B cell (primary cell): Measurements from ENCODE around the gene SLC25A43. TPM values are rescaled to one million over a fixed set of nuclear protein-coding genes. Genes with fewer than 3 reads are reported as not detected.

ENCODE experiments used
- ATAC-seq: fragments of 200-7000 bp; cut with Tn5 transposase; one replicate; pipeline ENCODE4 v1.10.0; 2021; ENCODE audit warnings: low read depth, mild to moderate bottlenecking, moderate number of reproducible peaks, moderate library complexity
- CTCF ChIA-PET: fragments of 350-600 bp; sonication (Branson Sonifier 250); formaldehyde crosslinking; loops from one replicate; lab custom pipeline; 2021; ENCODE audit warnings: antibody characterized with exemption, inconsistent platforms; lab: Charles Lee
- POLR2A ChIA-PET: fragments of 350-600 bp; sonication (Branson Sonifier 250); formaldehyde crosslinking; loops from one replicate; lab custom pipeline; 2021; ENCODE audit warnings: antibody characterized with exemption; lab: Charles Lee
- DNase-seq: peaks from one replicate; pipeline ENCODE4 v3.0.0; 2013
- H2AFZ ChIP-seq: 2 replicates; pipeline ENCODE4 v1.6.1; 2012; ENCODE audit warnings: mild to moderate bottlenecking, low read depth, low read length; ENCODE audit not compliant: insufficient read depth, poor library complexity, severe bottlenecking
- H3K27ac ChIP-seq, 2 donors: 1 replicate in 1 of 2; 2 replicates in 1 of 2; pipeline ENCODE4 v1.5.1; 2012 to 2013; ENCODE audit warnings: low read length in 2 of 2, mild to moderate bottlenecking in 2 of 2, moderate library complexity in 1 of 2
- H3K27me3 ChIP-seq, 4 experiments: fragments of 200-600 bp in 1 of 4; sonication (generic) in 1 of 4; replicated peaks in 1 of 4; 1 replicate in 2 of 4; 2 replicates in 2 of 4; pipeline versions ENCODE4 v1.6.1 to v1.7.0; 2013 to 2016; ENCODE audit warnings: low read length in 3 of 4, mild to moderate bottlenecking in 2 of 4, mixed read lengths in 1 of 4, moderate library complexity in 1 of 4; ENCODE audit not compliant: insufficient read depth in 4 of 4, control insufficient read depth in 3 of 4; ENCODE audit errors: control extremely low read depth in 1 of 4
- H3K36me3 ChIP-seq, 2 experiments: replicated peaks in 1 of 2; 1 replicate in 1 of 2; 2 replicates in 1 of 2; pipeline versions ENCODE4 v1.6.1 to v1.7.1; 2013; ENCODE audit warnings: low read length in 1 of 2; ENCODE audit not compliant: insufficient read depth in 2 of 2, control insufficient read depth in 1 of 2; ENCODE audit errors: control extremely low read depth in 1 of 2, extremely low read depth in 1 of 2
- H3K4me1 ChIP-seq, 2 donors: fragments of 200-600 bp in 1 of 2; sonication (generic) in 1 of 2; 1 replicate in 1 of 2; 2 replicates in 1 of 2; pipeline versions ENCODE4 v1.5.1 to v1.6.1; 2013 to 2017; ENCODE audit warnings: low read length in 2 of 2; ENCODE audit not compliant: control insufficient read depth in 2 of 2, insufficient read depth in 2 of 2
- H3K4me2 ChIP-seq: replicated peaks from 2 replicates; pipeline ENCODE3; 2012; ENCODE audit warnings: mild to moderate bottlenecking, low read depth, low read length; ENCODE audit not compliant: poor library complexity, severe bottlenecking
- H3K4me3 ChIP-seq, 5 experiments: fragments of 200-600 bp in 1 of 5; sonication (generic) in 1 of 5; 1 replicate in 3 of 5; 2 replicates in 2 of 5; pipeline versions ENCODE4 v1.5.1 to v1.7.0; 2011 to 2016; ENCODE audit warnings: low read length in 4 of 5, mild to moderate bottlenecking in 4 of 5, low read depth in 2 of 5, control low read depth in 1 of 5, moderate library complexity in 1 of 5; ENCODE audit not compliant: insufficient read depth in 1 of 5; ENCODE audit errors: control extremely low read depth in 1 of 5, extremely low read depth in 1 of 5
- H3K79me2 ChIP-seq: fragments of 200-600 bp; sonication (generic); one replicate; pipeline ENCODE4 v1.6.0; 2016; ENCODE audit warnings: low read length; ENCODE audit not compliant: control insufficient read depth, insufficient read depth
- H3K9ac ChIP-seq: fragments of 200-600 bp; sonication (generic); 2 replicates; pipeline ENCODE4 v1.6.1; 2017; ENCODE audit warnings: mild to moderate bottlenecking, low read length, moderate library complexity
- H3K9me3 ChIP-seq, 3 donors: one replicate each; pipeline versions ENCODE4 v1.6.1 to v1.7.1; 2013; ENCODE audit warnings: low read length in 2 of 3; ENCODE audit not compliant: control insufficient read depth in 2 of 3, insufficient read depth in 1 of 3; ENCODE audit errors: control extremely low read depth in 1 of 3
- H4K20me1 ChIP-seq: 2 replicates; pipeline ENCODE4 v1.6.0; 2012; ENCODE audit warnings: mild to moderate bottlenecking, low read length; ENCODE audit not compliant: insufficient read depth, control insufficient read depth, poor library complexity, severe bottlenecking
- H3K27ac Mint-ChIP-seq: one replicate; pipeline ENCODE4 v1.8.0; 2021; ENCODE audit warnings: mixed read lengths
- H3K27me3 Mint-ChIP-seq: one replicate; pipeline ENCODE4 v1.8.0; 2021; ENCODE audit warnings: mixed read lengths
- H3K4me1 Mint-ChIP-seq: one replicate; pipeline ENCODE4 v1.8.0; 2021; ENCODE audit warnings: mixed read lengths
- H3K4me3 Mint-ChIP-seq: one replicate; pipeline ENCODE4 v1.8.0; 2021; ENCODE audit warnings: mixed read lengths
- H3K9me3 Mint-ChIP-seq: one replicate; pipeline ENCODE4 v1.8.0; 2022; ENCODE audit warnings: mixed read lengths; ENCODE audit not compliant: insufficient read depth
- EZH2 ChIP-seq: IDR thresholded peaks from 2 replicates; pipeline ENCODE4 v1.6.1; 2012; ENCODE audit warnings: borderline replicate concordance, low read depth, mild to moderate bottlenecking, moderate library complexity, low read length; ENCODE audit not compliant: insufficient read depth, poor library complexity, severe bottlenecking
- WGBS: methylation state at CpG from one replicate; pipeline ENCODE4 v1.1.5; 2013; ENCODE audit warnings: missing lambda C conversion rate; ENCODE audit not compliant: insufficient coverage; 5-methylcytosine and 5-hydroxymethylcytosine counted together
- intact Hi-C: fragments of 100-400 bp; cut with micrococcal nuclease; formaldehyde crosslinking; loops from one replicate; pipeline ENCODE4 v1.10.0; 2022
- polyA plus RNA-seq: library from polyadenylated mRNA; depleted of rRNA; stranded (reverse); fragments of >200 nt; gene quantifications from 2 replicates; pipeline ENCODE4 v1.2.3, GENCODE V29; 2012
- total RNA-seq, 2 donors: library from RNA; stranded (reverse); fragments of 120-200 nt in 1 of 2; gene quantifications; 1 replicate in 1 of 2; 2 replicates in 1 of 2; pipeline versions ENCODE4 v1.2.3 to v1.2.4, GENCODE V29; 2013 to 2022
- TF ChIP-seq, protein P1 (sequence below): fragments of 200-600 bp; IDR thresholded peaks from one replicate; pipeline ENCODE4 v1.8.0; 2022; ENCODE audit warnings: antibody characterized with exemption, mild to moderate bottlenecking

SLC25A43 gene
- total and polyA plus RNA-seq, 2 donors (not counting 1 experiment from before 2014, with no cell fraction given) = 9.1 to 11.2 TPM

DNA sequence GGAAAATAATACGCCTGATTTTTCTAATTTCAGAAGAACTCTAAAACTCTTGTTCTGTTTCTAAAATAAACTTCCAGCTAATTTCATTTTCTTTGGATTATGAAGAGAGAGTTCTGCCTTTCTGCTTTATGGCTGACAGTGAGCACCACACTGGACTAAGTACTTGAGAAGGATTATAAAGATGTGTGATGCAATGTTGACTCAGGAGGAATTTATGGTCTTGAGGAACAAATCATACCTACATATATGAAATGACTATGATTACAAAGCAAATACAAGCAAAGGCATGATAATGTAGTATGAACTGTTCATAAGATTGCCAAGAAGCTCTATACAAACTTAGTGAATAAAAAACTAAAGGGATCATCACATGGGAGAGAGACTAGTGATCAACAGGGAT lies 56.1 kb downstream of the SLC25A43 start:
- H3K4me1 ChIP-seq = no peaks in the 10 kb centered on the region
- H3K36me3 ChIP-seq = no peaks in the 10 kb centered on the region
- no peaks in the 10 kb centered on the region for H3K79me2 ChIP-seq
- CTCF ChIA-PET = no interaction called here
- H3K4me3 ChIP-seq = no peak overlapping the region
- Mint-ChIP-seq H3K27me3 (no peaks in the 10 kb centered on the region), H3K4me1 (no peaks in the 10 kb centered on the region), H3K9me3 (no peaks in the 10 kb centered on the region), H3K27ac (no peak overlapping the region), H3K4me3 (no peak overlapping the region)
- H3K9me3 ChIP-seq = no peaks in the 10 kb centered on the region
- H4K20me1 ChIP-seq = no peaks in the 10 kb centered on the region
- no peak overlapping the region for H3K9ac ChIP-seq
- TF ChIP-seq EZH2 = no peak
- TF ChIP-seq, protein P1, sequence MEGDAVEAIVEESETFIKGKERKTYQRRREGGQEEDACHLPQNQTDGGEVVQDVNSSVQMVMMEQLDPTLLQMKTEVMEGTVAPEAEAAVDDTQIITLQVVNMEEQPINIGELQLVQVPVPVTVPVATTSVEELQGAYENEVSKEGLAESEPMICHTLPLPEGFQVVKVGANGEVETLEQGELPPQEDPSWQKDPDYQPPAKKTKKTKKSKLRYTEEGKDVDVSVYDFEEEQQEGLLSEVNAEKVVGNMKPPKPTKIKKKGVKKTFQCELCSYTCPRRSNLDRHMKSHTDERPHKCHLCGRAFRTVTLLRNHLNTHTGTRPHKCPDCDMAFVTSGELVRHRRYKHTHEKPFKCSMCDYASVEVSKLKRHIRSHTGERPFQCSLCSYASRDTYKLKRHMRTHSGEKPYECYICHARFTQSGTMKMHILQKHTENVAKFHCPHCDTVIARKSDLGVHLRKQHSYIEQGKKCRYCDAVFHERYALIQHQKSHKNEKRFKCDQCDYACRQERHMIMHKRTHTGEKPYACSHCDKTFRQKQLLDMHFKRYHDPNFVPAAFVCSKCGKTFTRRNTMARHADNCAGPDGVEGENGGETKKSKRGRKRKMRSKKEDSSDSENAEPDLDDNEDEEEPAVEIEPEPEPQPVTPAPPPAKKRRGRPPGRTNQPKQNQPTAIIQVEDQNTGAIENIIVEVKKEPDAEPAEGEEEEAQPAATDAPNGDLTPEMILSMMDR = no peak
- no peak overlapping the region for H3K4me2 ChIP-seq
- ATAC-seq (no peak), DNase-seq (no peak)
- H3K27me3 ChIP-seq = no peaks in the 10 kb centered on the region
- POLR2A ChIA-PET = no interaction called here
- intact Hi-C loops = no loop called here
- no peak overlapping the region for H3K27ac ChIP-seq
- no peak overlapping the region for H2AFZ ChIP-seq
- WGBS = no CpG with 5 or more reads among the region's 1 CpG

DNA sequence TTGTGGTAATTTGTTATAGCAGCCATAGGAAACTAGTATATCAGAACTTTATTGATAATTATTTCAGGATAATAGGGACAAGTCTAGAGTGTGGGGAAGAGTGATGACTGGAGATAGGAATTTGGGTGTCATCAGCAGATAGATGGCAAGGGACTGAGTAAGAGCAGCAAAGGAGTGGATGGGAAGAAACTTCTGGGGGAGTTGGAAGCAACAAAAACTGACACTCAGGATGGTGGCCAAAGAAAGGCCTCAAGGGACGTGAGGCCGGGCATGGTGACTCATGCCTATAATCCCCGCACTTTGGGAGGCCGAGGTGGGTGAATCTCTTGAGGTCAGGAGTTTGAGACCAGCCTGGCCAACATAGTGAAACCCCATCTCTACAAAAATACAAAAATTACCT lies 60.0 kb downstream of the SLC25A43 start:
- no peak overlapping the region for H3K4me3 ChIP-seq
- no peaks in the 10 kb centered on the region for H3K4me1 Mint-ChIP-seq
- no peaks in the 10 kb centered on the region for H3K36me3 ChIP-seq
- H3K9me3 Mint-ChIP-seq = no peaks in the 10 kb centered on the region
- no peaks in the 10 kb centered on the region for H4K20me1 ChIP-seq
- WGBS = no CpG with 5 or more reads among the region's 4 CpGs
- H3K27ac ChIP-seq = no peak overlapping the region
- intact Hi-C loops = no loop called here
- no peaks in the 10 kb centered on the region for H3K27me3 Mint-ChIP-seq
- DNase-seq = no peak
- ChIA-PET CTCF (no interaction called here), POLR2A (no interaction called here)
- TF ChIP-seq EZH2 = no peak
- TF ChIP-seq, protein P1 = no peak
- no peak overlapping the region for H2AFZ ChIP-seq
- H3K9me3 ChIP-seq = no peaks in the 10 kb centered on the region
- no peak overlapping the region for H3K4me2 ChIP-seq
- no peak for ATAC-seq
- H3K27ac Mint-ChIP-seq = no peak overlapping the region
- no peak overlapping the region for H3K4me3 Mint-ChIP-seq
- H3K79me2 ChIP-seq = no peaks in the 10 kb centered on the region
- H3K9ac ChIP-seq = no peak overlapping the region
- no peaks in the 10 kb centered on the region for H3K27me3 ChIP-seq
- H3K4me1 ChIP-seq = no peaks in the 10 kb centered on the region
